Measurements from ENCODE around the gene HS1BP3. TPM values are rescaled to one million over a fixed set of nuclear protein-coding genes. Genes with fewer than 3 reads are reported as not detected.

The HS1BP3 gene
- total and polyA plus RNA-seq, 9 of the 15 experiments (the other 6 are each of a cell fraction or from before 2014, with no cell fraction given) = 0.41 to 8.3 (median 5.9) TPM

DNA sequence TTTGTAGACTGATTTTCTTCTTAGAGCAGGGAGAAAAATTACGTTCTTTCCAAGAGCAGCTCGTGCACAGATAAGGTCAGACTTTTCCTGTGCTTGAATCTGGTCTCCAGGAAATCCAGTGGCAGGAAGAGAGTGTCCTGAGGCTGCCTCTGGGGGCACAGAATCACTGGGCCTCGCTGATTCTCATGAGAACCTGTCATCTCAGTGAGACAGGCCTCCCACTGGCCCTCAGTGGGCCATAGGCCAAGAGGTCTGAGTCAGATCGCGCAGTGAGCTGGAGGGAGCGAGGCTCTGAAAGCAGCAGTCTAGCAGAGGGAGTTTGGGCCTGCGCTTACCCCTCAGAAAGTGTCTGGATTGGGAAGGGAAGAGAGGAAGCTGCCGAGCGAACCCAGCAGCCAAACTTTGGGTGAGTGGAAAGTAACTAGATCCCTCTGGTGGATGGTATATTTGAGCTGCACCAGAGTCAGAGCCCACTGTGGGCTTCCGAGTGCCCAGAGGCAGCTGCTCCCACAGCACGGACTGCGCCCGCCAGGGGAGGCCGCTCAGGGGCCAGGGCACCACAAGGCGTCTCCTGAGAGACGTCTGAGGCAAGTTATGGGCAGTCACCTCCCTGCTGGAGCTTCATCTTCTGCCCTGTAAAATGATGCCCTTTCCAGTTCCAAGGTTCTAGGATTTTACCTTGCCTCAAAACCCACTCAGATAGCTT is 24.2 kb upstream of the HS1BP3 start (continued):
- TF ChIP-seq, protein P1, sequence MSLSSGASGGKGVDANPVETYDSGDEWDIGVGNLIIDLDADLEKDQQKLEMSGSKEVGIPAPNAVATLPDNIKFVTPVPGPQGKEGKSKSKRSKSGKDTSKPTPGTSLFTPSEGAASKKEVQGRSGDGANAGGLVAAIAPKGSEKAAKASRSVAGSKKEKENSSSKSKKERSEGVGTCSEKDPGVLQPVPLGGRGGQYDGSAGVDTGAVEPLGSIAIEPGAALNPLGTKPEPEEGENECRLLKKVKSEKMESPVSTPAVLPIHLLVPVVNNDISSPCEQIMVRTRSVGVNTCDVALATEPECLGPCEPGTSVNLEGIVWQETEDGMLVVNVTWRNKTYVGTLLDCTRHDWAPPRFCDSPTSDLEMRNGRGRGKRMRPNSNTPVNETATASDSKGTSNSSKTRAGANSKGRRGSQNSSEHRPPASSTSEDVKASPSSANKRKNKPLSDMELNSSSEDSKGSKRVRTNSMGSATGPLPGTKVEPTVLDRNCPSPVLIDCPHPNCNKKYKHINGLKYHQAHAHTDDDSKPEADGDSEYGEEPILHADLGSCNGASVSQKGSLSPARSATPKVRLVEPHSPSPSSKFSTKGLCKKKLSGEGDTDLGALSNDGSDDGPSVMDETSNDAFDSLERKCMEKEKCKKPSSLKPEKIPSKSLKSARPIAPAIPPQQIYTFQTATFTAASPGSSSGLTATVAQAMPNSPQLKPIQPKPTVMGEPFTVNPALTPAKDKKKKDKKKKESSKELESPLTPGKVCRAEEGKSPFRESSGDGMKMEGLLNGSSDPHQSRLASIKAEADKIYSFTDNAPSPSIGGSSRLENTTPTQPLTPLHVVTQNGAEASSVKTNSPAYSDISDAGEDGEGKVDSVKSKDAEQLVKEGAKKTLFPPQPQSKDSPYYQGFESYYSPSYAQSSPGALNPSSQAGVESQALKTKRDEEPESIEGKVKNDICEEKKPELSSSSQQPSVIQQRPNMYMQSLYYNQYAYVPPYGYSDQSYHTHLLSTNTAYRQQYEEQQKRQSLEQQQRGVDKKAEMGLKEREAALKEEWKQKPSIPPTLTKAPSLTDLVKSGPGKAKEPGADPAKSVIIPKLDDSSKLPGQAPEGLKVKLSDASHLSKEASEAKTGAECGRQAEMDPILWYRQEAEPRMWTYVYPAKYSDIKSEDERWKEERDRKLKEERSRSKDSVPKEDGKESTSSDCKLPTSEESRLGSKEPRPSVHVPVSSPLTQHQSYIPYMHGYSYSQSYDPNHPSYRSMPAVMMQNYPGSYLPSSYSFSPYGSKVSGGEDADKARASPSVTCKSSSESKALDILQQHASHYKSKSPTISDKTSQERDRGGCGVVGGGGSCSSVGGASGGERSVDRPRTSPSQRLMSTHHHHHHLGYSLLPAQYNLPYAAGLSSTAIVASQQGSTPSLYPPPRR (CRISPR knock-in tag; IDR thresholded peaks at IDR 0.05; ENCODE audit: borderline replicate concordance) = no peak
- TF ChIP-seq TAL1 (IDR thresholded peaks at IDR 0.05) = no peak
- TF ChIP-seq GTF2B (IDR thresholded peaks at IDR 0.05; ENCODE audit: extremely low read depth, insufficient read length) = no peak
- no peak for TF ChIP-seq ZNF583 (CRISPR knock-in tag; IDR thresholded peaks at IDR 0.05)
- peak; percentile 45 for TF ChIP-seq POLR2G (IDR thresholded peaks at IDR 0.05; ENCODE audit: low read depth, low read length)
- TF ChIP-seq, protein P2, sequence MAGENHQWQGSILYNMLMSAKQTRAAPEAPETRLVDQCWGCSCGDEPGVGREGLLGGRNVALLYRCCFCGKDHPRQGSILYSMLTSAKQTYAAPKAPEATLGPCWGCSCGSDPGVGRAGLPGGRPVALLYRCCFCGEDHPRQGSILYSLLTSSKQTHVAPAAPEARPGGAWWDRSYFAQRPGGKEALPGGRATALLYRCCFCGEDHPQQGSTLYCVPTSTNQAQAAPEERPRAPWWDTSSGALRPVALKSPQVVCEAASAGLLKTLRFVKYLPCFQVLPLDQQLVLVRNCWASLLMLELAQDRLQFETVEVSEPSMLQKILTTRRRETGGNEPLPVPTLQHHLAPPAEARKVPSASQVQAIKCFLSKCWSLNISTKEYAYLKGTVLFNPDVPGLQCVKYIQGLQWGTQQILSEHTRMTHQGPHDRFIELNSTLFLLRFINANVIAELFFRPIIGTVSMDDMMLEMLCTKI (IDR thresholded peaks at IDR 0.05; ENCODE audit: partially characterized antibody) = no peak
- TF ChIP-seq TFAP4 (CRISPR knock-in tag; IDR thresholded peaks at IDR 0.05; ENCODE audit: borderline replicate concordance) = no peak
